OCI-LY1 (cell line): ENCODE measurements around the gene KLHL1.

Experiments
- H2AFZ ChIP-seq: fragments of 200-600 bp; sonication (generic), shearing (Covaris generic); 2 replicates; pipeline ENCODE4 v1.6.0; 2014; ENCODE audit warnings: antibody characterized with exemption, mild to moderate bottlenecking, low read length
- H3F3A ChIP-seq: fragments of 200-600 bp; sonication (generic), shearing (Covaris generic); 2 replicates; pipeline ENCODE4 v1.6.0; 2014; ENCODE audit warnings: mild to moderate bottlenecking, antibody characterized with exemption, low read length, moderate library complexity; ENCODE audit not compliant: insufficient read depth
- H3K27ac ChIP-seq: fragments of 200-600 bp; sonication (generic); 2 replicates; pipeline ENCODE4 v1.5.1; 2014; ENCODE audit warnings: low read length, mixed run types, mild to moderate bottlenecking, low read depth; ENCODE audit not compliant: poor library complexity, severe bottlenecking
- H3K27me3 ChIP-seq: fragments of 200-600 bp; sonication (generic); 2 replicates; pipeline ENCODE4 v1.6.0; 2014; ENCODE audit warnings: antibody characterized with exemption, mild to moderate bottlenecking, low read length, moderate library complexity; ENCODE audit not compliant: insufficient read depth
- H3K36me3 ChIP-seq: fragments of 200-600 bp; sonication (generic); 2 replicates; pipeline ENCODE4 v1.6.1; 2014; ENCODE audit warnings: mild to moderate bottlenecking, antibody characterized with exemption, low read length, moderate library complexity, mixed read lengths; ENCODE audit not compliant: insufficient read depth
- H3K4me1 ChIP-seq: fragments of 200-600 bp; sonication (generic); 2 replicates; pipeline ENCODE4 v1.5.1; 2014; ENCODE audit warnings: mild to moderate bottlenecking, low read length, moderate library complexity; ENCODE audit not compliant: insufficient read depth, severe bottlenecking
- H3K4me2 ChIP-seq: fragments of 200-600 bp; sonication (generic), shearing (Covaris generic); 2 replicates; pipeline ENCODE4 v1.6.1; 2014; ENCODE audit warnings: low read length
- H3K4me3 ChIP-seq: fragments of 200-600 bp; sonication (generic); 2 replicates; pipeline ENCODE4 v1.5.1; 2014; ENCODE audit warnings: low read length, low read depth, mild to moderate bottlenecking, mixed read lengths; ENCODE audit not compliant: poor library complexity, severe bottlenecking
- H3K79me2 ChIP-seq: fragments of 200-600 bp; shearing (Covaris generic); 2 replicates; pipeline ENCODE4 v1.6.1; 2016; ENCODE audit warnings: mixed run types, low read length, mixed read lengths; ENCODE audit not compliant: insufficient read depth
- H3K9ac ChIP-seq: fragments of 200-600 bp; sonication (generic), shearing (Covaris generic); 2 replicates; pipeline ENCODE4 v1.6.1; 2014; ENCODE audit warnings: mild to moderate bottlenecking, low read length, mixed read lengths
- H3K9me2 ChIP-seq: fragments of 200-600 bp; sonication (generic), shearing (Covaris generic); 2 replicates; pipeline ENCODE4 v1.6.1; 2014; ENCODE audit warnings: low read depth, mild to moderate bottlenecking, low read length, mixed read lengths
- H3K9me3 ChIP-seq: fragments of 200-600 bp; shearing (Covaris generic); 2 replicates; pipeline ENCODE4 v1.6.1; 2014; ENCODE audit warnings: low read length, mixed read lengths
- H4K20me1 ChIP-seq: fragments of 200-600 bp; sonication (generic), shearing (Covaris generic); 2 replicates; pipeline ENCODE4 v1.6.0; 2016; ENCODE audit warnings: mild to moderate bottlenecking, low read length; ENCODE audit not compliant: insufficient read depth
- EZH2 ChIP-seq: fragments of 200-600 bp; sonication (generic), shearing (Covaris generic); IDR thresholded peaks from 2 replicates; pipeline ENCODE4 v1.8.0; 2017; ENCODE audit warnings: borderline replicate concordance, mixed run types, mild to moderate bottlenecking, antibody characterized with exemption, low read length, moderate library complexity, mixed read lengths
- TF ChIP-seq, protein P1 (sequence below): fragments of 200-600 bp; sonication (generic), shearing (Covaris generic); IDR thresholded peaks from 2 replicates; pipeline ENCODE4 v1.5.1; 2017; ENCODE audit warnings: mild to moderate bottlenecking, antibody characterized with exemption, low read length, moderate library complexity, mixed read lengths

Gene KLHL1

DNA sequence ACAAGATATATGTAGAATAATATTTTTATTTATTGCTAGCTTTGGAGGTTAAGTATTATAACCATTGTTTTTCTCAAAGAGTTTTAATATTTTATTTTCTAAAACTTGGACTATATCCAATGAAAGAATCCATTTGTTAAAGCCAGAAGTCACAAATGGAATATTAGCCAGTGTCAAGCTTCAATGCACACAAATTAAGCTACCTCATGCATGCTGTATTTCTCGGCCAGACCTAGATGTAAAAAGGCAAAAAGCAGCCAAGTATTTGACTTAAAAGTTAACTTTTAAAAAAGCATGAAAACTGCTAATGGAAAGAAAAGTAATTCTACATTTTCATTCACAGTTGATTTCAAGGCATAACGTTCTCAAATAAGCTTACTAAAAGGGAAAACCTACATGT, 160.7 kb downstream of the KLHL1 start:
- no peaks in the 10 kb centered on the region for H3K79me2 ChIP-seq
- no peaks in the 10 kb centered on the region for H3K36me3 ChIP-seq
- peak overlapping the region; percentile 18; the same call in 1 of the 2 replicates for H2AFZ ChIP-seq
- peaks cover 37% of the 10 kb centered on the region for H3K4me1 ChIP-seq
- no peak overlapping the region for H3K4me3 ChIP-seq
- H4K20me1 ChIP-seq: no peaks in the 10 kb centered on the region
- H3K9me2 ChIP-seq: no peaks in the 10 kb centered on the region
- no peaks in the 10 kb centered on the region for H3K9me3 ChIP-seq
- H3F3A ChIP-seq: no peaks in the 10 kb centered on the region
- H3K27ac ChIP-seq: peak overlapping the region; percentile 58
- TF ChIP-seq, protein P1, sequence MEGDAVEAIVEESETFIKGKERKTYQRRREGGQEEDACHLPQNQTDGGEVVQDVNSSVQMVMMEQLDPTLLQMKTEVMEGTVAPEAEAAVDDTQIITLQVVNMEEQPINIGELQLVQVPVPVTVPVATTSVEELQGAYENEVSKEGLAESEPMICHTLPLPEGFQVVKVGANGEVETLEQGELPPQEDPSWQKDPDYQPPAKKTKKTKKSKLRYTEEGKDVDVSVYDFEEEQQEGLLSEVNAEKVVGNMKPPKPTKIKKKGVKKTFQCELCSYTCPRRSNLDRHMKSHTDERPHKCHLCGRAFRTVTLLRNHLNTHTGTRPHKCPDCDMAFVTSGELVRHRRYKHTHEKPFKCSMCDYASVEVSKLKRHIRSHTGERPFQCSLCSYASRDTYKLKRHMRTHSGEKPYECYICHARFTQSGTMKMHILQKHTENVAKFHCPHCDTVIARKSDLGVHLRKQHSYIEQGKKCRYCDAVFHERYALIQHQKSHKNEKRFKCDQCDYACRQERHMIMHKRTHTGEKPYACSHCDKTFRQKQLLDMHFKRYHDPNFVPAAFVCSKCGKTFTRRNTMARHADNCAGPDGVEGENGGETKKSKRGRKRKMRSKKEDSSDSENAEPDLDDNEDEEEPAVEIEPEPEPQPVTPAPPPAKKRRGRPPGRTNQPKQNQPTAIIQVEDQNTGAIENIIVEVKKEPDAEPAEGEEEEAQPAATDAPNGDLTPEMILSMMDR: no peak
- no peak for TF ChIP-seq EZH2
- H3K9ac ChIP-seq: no peak overlapping the region
- H3K27me3 ChIP-seq: no peaks in the 10 kb centered on the region
- peak overlapping the region; percentile 20 for H3K4me2 ChIP-seq

DNA sequence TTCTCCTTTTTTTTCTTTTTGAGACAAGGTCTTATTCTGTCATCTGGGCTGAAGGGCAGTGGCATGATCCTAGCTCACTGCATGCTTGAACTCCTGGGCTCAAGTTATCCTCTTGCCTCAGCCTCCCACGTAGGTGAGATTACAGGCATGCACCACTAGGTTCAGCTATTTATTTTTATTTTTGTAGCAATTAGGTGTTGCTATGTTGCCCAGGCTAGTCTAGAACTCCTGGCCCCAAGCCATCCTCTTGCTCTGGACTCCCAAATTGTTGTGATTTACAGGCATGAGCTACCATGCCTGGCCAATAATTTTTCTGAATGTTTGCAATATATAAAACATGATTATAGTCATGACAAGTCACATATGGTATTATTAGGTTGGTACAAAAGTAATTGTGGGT, 161.7 kb downstream of the KLHL1 start:
- no peak overlapping the region for H3K9ac ChIP-seq
- H2AFZ ChIP-seq: no peak overlapping the region
- H3F3A ChIP-seq: no peaks in the 10 kb centered on the region
- H4K20me1 ChIP-seq: no peaks in the 10 kb centered on the region
- no peaks in the 10 kb centered on the region for H3K36me3 ChIP-seq
- H3K4me3 ChIP-seq: no peak overlapping the region
- TF ChIP-seq, protein P1: no peak
- no peak for TF ChIP-seq EZH2
- peaks cover 34% of the 10 kb centered on the region for H3K4me1 ChIP-seq
- no peak overlapping the region for H3K4me2 ChIP-seq
- no peaks in the 10 kb centered on the region for H3K79me2 ChIP-seq
- H3K27ac ChIP-seq: no peak overlapping the region
- H3K9me3 ChIP-seq: no peaks in the 10 kb centered on the region
- H3K27me3 ChIP-seq: no peaks in the 10 kb centered on the region
- H3K9me2 ChIP-seq: no peaks in the 10 kb centered on the region

DNA sequence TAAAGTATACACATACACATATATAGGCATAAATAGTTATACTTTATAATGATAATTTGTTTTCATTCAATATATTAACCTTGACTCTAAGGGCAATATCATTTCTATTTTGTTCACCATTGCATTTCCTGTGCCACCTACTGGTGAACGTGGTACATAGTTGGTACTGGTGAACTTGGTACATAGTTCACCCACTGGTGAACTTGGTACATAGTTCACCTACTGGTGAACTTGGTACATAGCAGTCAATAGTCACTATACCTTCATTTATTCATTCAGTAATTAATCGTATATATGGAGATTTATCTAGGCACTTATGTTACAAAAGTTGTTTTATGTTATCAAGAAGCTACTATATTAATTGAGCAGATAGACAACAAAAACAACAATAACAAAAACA, 173.2 kb downstream of the KLHL1 start:
- no peak for TF ChIP-seq EZH2
- TF ChIP-seq, protein P1: peak; percentile 79
- no peak overlapping the region for H3K4me3 ChIP-seq
- no peaks in the 10 kb centered on the region for H3K79me2 ChIP-seq
- no peaks in the 10 kb centered on the region for H4K20me1 ChIP-seq
- H3K27ac ChIP-seq: no peak overlapping the region
- H3K4me1 ChIP-seq: no peaks in the 10 kb centered on the region
- no peak overlapping the region for H3K4me2 ChIP-seq
- no peaks in the 10 kb centered on the region for H3F3A ChIP-seq
- no peak overlapping the region for H3K9ac ChIP-seq
- no peaks in the 10 kb centered on the region for H3K9me3 ChIP-seq
- H3K27me3 ChIP-seq: no peaks in the 10 kb centered on the region
- no peak overlapping the region for H2AFZ ChIP-seq
- no peaks in the 10 kb centered on the region for H3K9me2 ChIP-seq
- H3K36me3 ChIP-seq: no peaks in the 10 kb centered on the region
